Panc1 (cell line): Measurements from ENCODE around the gene CYP2A6.

Experiments used
- TF ChIP-seq, protein P1 (sequence below): fragments of 450-650 bp; IDR thresholded peaks from 2 replicates; pipeline ENCODE4 v1.5.1; 2017; ENCODE audit warnings: mild to moderate bottlenecking
- TF ChIP-seq, protein P2 (sequence below), 2 experiments: IDR thresholded peaks; 2 replicates each; pipeline ENCODE4 v1.6.1; 2011 to 2012; ENCODE audit warnings: low read depth in 2 of 2, control low read depth in 1 of 2, low read length in 1 of 2, mild to moderate bottlenecking in 1 of 2, moderate library complexity in 1 of 2; ENCODE audit not compliant: insufficient read depth in 1 of 2

DNA sequence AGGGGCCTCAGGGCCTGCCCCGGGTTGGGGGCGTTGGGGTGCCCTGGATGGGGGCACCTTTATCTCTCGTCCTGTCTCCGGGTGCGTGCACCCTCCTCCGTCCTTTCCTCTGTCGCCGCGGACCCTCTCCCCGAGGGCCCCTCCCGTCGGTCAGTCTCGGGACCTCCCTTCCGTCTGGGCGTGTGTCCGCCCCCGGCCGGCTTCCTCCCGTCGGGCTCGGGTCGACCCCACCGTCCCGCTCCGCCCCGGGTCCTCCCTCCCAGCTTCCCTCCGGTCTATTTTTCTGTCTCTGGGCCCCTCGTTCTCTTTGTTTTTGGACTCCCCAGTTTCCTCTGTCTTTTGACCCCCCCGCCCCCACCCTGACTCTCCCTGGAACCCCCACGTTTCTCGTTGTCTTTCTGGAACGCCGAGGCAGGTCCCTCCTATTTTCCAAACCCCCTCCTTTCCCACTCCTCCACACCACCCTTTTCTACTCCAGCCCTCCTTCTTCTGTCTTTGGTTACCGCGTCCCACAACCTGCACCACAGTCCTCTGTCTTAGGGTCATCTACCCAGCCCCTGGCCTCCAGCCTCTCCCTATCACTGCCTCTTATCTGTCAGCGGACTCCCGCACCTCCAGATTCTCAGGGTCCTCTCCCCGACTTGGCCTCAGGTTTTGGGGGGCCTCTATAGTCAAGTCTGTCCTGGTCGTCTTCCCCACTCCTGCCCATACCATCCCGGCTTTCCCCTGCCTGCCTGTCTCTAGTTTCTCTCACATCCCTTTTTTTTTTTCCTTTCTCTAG lies 50.5 kb downstream of the CYP2A6 start:
- TF ChIP-seq, protein P1, sequence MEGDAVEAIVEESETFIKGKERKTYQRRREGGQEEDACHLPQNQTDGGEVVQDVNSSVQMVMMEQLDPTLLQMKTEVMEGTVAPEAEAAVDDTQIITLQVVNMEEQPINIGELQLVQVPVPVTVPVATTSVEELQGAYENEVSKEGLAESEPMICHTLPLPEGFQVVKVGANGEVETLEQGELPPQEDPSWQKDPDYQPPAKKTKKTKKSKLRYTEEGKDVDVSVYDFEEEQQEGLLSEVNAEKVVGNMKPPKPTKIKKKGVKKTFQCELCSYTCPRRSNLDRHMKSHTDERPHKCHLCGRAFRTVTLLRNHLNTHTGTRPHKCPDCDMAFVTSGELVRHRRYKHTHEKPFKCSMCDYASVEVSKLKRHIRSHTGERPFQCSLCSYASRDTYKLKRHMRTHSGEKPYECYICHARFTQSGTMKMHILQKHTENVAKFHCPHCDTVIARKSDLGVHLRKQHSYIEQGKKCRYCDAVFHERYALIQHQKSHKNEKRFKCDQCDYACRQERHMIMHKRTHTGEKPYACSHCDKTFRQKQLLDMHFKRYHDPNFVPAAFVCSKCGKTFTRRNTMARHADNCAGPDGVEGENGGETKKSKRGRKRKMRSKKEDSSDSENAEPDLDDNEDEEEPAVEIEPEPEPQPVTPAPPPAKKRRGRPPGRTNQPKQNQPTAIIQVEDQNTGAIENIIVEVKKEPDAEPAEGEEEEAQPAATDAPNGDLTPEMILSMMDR, result no peak
- TF ChIP-seq, protein P2, sequence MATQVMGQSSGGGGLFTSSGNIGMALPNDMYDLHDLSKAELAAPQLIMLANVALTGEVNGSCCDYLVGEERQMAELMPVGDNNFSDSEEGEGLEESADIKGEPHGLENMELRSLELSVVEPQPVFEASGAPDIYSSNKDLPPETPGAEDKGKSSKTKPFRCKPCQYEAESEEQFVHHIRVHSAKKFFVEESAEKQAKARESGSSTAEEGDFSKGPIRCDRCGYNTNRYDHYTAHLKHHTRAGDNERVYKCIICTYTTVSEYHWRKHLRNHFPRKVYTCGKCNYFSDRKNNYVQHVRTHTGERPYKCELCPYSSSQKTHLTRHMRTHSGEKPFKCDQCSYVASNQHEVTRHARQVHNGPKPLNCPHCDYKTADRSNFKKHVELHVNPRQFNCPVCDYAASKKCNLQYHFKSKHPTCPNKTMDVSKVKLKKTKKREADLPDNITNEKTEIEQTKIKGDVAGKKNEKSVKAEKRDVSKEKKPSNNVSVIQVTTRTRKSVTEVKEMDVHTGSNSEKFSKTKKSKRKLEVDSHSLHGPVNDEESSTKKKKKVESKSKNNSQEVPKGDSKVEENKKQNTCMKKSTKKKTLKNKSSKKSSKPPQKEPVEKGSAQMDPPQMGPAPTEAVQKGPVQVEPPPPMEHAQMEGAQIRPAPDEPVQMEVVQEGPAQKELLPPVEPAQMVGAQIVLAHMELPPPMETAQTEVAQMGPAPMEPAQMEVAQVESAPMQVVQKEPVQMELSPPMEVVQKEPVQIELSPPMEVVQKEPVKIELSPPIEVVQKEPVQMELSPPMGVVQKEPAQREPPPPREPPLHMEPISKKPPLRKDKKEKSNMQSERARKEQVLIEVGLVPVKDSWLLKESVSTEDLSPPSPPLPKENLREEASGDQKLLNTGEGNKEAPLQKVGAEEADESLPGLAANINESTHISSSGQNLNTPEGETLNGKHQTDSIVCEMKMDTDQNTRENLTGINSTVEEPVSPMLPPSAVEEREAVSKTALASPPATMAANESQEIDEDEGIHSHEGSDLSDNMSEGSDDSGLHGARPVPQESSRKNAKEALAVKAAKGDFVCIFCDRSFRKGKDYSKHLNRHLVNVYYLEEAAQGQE (IDR thresholded peaks at IDR 0.05; ENCODE audit: insufficient read depth in 1 of 2, low read depth in 2 of 2, low read length in 1 of 2), result no peak
